ENCODE measurements around the gene KIF26B. TPM values are rescaled to one million over a fixed set of nuclear protein-coding genes. Genes with fewer than 3 reads are reported as not detected.

The KIF26B gene
- total RNA-seq, 2 experiments from 2014 or later: not detected

GRCh38 chr1:245148069-245148468 is 6.7 kb upstream of the KIF26B start:
- Histone ChIP-seq H3K36me3 (ENCODE audit: insufficient read depth, low read length) (no peaks in the 10 kb centered on the region), H3K4me3 (ENCODE audit: low read depth, low read length, poor library complexity, severe bottlenecking) (no peak overlapping the region), H3K79me2 (ENCODE audit: insufficient read depth, low read depth, low read length) (no peaks in the 10 kb centered on the region), H3K4me2 (ENCODE audit: low read length) (no peak overlapping the region), H3K27ac (ENCODE audit: low read depth, low read length, poor library complexity, severe bottlenecking) (no peak overlapping the region), H2AFZ (ENCODE audit: low read length) (no peak overlapping the region), H3K4me1 (ENCODE audit: insufficient read depth, low read length, poor library complexity, severe bottlenecking) (no peaks in the 10 kb centered on the region), H3K9me2 (ENCODE audit: insufficient read depth, low read length) (no peaks in the 10 kb centered on the region), H3K9me3 (ENCODE audit: low read length) (no peaks in the 10 kb centered on the region), H4K20me1 (ENCODE audit: insufficient read depth, low read length) (no peaks in the 10 kb centered on the region)
- CTCF ChIA-PET (ENCODE audit: unreplicated experiment): no interaction called here
- POLR2A ChIA-PET: interaction anchor here (1.2 kb wide), 1 partner anchor 40 kb away, joined by 3 read pairs; no protein-coding TSS in a partner anchor
- no peak for DNase-seq (ENCODE audit: low spot score)
- no TSS peak for BruUV-seq (replicated peaks)
- TF ChIP-seq CTCF (conservative IDR thresholded peaks at IDR 0.05; ENCODE audit: low read length): no peak
- no peak for TF ChIP-seq EZH2phosphoT487 (IDR thresholded peaks at IDR 0.05; ENCODE audit: borderline replicate concordance, low read depth, low read length)
- intact Hi-C loops (cut with micrococcal nuclease; ENCODE audit: unreplicated experiment): no loop called here

- Histone ChIP-seq H2AFZ (ENCODE audit: low read length) (no peak overlapping the region), H3K9me2 (ENCODE audit: insufficient read depth, low read length) (no peaks in the 10 kb centered on the region), H3K36me3 (ENCODE audit: insufficient read depth, low read length) (no peaks in the 10 kb centered on the region), H3K79me2 (ENCODE audit: insufficient read depth, low read depth, low read length) (no peaks in the 10 kb centered on the region), H3K4me3 (ENCODE audit: low read depth, low read length, poor library complexity, severe bottlenecking) (no peak overlapping the region), H3K27ac (ENCODE audit: low read depth, low read length, poor library complexity, severe bottlenecking) (no peak overlapping the region), H3K4me2 (ENCODE audit: low read length) (no peak overlapping the region), H3K9me3 (ENCODE audit: low read length) (no peaks in the 10 kb centered on the region), H4K20me1 (ENCODE audit: insufficient read depth, low read length) (no peaks in the 10 kb centered on the region), H3K4me1 (ENCODE audit: insufficient read depth, low read length, poor library complexity, severe bottlenecking) (peaks cover 4% of the 10 kb centered on the region)
- BruUV-seq (replicated peaks): no TSS peak
- ChIA-PET CTCF (ENCODE audit: unreplicated experiment) (no interaction called here), POLR2A (interaction anchor here (0.6 to 1.6 kb wide), 6 partner anchors 9 to 756 kb away, joined by 3 to 8 read pairs (median 3); no protein-coding TSS in a partner anchor)
- no peak for TF ChIP-seq CTCF (conservative IDR thresholded peaks at IDR 0.05; ENCODE audit: low read length)
- TF ChIP-seq EZH2phosphoT487 (IDR thresholded peaks at IDR 0.05; ENCODE audit: borderline replicate concordance, low read depth, low read length): no peak
- intact Hi-C loops (cut with micrococcal nuclease; ENCODE audit: unreplicated experiment): no loop called here
- DNase-seq (ENCODE audit: low spot score): no peak
Observed at GRCh38 chr1:245148861-245149260, 5.9 kb upstream of the KIF26B start.

- Histone ChIP-seq H3K4me2 (ENCODE audit: low read length) (peak overlapping the region; percentile 31; the same call in 1 of the 2 replicates), H3K79me2 (ENCODE audit: insufficient read depth, low read depth, low read length) (no peaks in the 10 kb centered on the region), H3K9me3 (ENCODE audit: low read length) (no peaks in the 10 kb centered on the region), H3K27ac (ENCODE audit: low read depth, low read length, poor library complexity, severe bottlenecking) (no peak overlapping the region), H4K20me1 (ENCODE audit: insufficient read depth, low read length) (no peaks in the 10 kb centered on the region), H2AFZ (ENCODE audit: low read length) (no peak overlapping the region), H3K36me3 (ENCODE audit: insufficient read depth, low read length) (no peaks in the 10 kb centered on the region), H3K4me1 (ENCODE audit: insufficient read depth, low read length, poor library complexity, severe bottlenecking) (peaks cover 7% of the 10 kb centered on the region), H3K9me2 (ENCODE audit: insufficient read depth, low read length) (no peaks in the 10 kb centered on the region), H3K4me3 (ENCODE audit: low read depth, low read length, poor library complexity, severe bottlenecking) (no peak overlapping the region)
- CTCF ChIA-PET (ENCODE audit: unreplicated experiment): no interaction called here
- TF ChIP-seq EZH2phosphoT487 (IDR thresholded peaks at IDR 0.05; ENCODE audit: borderline replicate concordance, low read depth, low read length) (no peak), CTCF (conservative IDR thresholded peaks at IDR 0.05; ENCODE audit: low read length) (peak; percentile 91)
- peak; percentile 63 for DNase-seq (ENCODE audit: low spot score)
- no TSS peak for BruUV-seq (replicated peaks)
- intact Hi-C loops (cut with micrococcal nuclease; ENCODE audit: unreplicated experiment): loop anchor here (1.0 kb wide), 1 partner anchor 850 kb away; no protein-coding TSS in a partner anchor
- POLR2A ChIA-PET: interaction anchor here (0.7 to 1.1 kb wide), 2 partner anchors 17 to 632 kb away, joined by 3 read pairs; no protein-coding TSS in a partner anchor
Observed at GRCh38 chr1:245153081-245153551, 1.7 kb upstream of the KIF26B start.

Measured in OCI-LY7 (cell line).